Fibroblast of peridontal ligament (primary cell): ENCODE data around the gene DSCAML1.

Experiments
- DNase-seq: peaks from one replicate; pipeline ENCODE4 v3.0.0-alpha.2; 2010; ENCODE audit errors: extremely low read depth

DSCAML1 gene

GRCh38 chr11:117551761-117552343 lies 245.2 kb downstream of the DSCAML1 start:
- no peak for DNase-seq

GRCh38 chr11:117550466-117550865 lies 246.6 kb downstream of the DSCAML1 start:
- no peak for DNase-seq

DNA sequence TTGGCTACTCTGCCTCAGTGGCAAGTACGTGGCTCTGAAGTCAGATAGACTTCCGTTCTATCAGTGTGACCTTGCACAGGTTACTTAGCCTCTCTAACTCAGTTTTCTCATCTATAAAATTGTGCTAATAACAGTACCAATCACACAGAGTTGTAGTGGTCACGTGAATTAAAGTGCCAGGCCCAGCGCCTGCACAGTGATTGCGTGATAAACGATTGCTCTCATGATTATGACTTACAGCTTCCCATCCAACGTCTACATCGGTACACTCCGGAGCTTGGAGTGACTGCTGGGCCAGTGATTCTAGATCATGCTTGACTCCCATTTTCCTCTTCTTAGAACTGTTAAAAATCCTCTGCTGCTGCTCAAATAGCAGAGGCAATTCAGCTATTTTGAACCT lies 247.6 kb downstream of the DSCAML1 start:
- DNase-seq: no peak

DNA sequence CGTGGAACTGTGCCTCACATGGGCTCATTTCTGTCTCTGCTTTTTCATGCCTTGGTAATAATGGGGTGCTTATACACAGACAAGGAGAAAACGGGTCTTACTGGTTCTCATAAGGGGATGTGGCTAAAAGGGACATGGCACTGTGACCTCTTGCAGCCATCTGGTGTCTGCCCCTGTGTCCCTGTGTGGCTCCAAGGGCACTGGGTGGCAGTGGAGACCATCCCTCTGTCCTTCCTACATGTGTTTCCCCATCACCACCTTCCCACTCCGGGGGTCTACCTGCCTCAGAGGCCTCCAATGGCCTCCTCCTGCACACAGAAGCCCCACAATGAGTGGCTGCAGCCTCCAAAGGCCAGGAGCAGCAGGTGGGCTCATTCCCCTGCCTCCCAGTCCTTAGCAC lies 248.1 kb downstream of the DSCAML1 start:
- no peak for DNase-seq

- DNase-seq: no peak
Measured at GRCh38 chr11:117547946-117548345, 249.1 kb downstream of the DSCAML1 start.

GRCh38 chr11:117547195-117547850 lies 249.7 kb downstream of the DSCAML1 start:
- DNase-seq: no peak

- no peak for DNase-seq
Measured at GRCh38 chr11:117546431-117547194, 250.4 kb downstream of the DSCAML1 start.

DNA sequence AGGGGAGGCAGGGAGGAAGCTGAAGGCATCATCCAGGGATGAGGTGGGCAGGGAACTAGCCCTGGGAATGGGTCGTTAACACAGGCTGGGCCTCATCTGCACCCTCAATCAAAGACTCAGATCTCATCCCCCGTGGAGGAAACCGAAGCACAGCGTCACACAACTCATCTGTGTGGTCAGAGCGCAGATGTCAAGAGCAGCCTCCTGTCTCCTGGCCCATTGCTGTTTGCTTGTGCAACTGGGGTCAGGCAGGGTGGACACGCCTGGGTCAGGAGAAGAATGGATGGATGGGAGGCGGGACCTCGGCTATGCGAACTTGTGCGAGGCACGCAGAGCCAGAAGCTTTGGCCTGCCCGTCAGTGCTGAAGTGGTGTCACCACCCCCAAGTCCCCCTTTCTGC lies 251.3 kb downstream of the DSCAML1 start:
- DNase-seq: no peak

DNA sequence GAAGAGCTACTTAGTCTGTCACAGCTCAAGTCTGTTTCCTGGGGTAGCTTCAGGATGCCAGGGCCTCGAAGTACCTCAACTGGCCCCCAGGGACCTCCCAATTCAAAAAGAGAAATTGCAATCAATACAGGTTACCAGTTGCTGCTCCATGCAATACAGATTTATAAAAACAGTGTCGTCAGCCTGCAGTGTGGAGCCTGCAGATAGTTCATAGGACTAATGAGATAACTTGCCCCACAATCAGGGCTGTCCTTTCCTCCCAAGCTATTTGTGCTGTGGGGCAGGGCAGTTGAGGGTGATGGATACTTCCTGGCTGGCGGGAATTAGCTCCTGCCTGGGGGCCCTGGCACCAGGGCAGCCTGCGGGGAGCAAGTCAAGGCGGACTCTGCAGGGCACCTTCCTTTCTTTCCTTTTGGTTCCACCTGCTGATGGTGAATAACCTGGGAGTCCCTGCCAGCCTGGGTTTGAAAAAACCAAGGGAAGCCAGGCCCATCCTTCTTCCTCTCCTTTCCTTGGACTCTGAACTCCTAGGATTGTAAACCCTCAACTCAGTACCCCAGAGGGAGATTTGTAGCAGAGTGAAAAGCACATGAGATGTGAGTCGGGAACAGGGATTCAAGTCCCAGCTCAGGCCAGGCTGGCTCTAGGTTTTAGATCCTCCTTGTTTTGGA lies 252.8 kb downstream of the DSCAML1 start:
- no peak for DNase-seq

- no peak for DNase-seq
Measured at GRCh38 chr11:117541211-117541610, 255.8 kb downstream of the DSCAML1 start.

DNA sequence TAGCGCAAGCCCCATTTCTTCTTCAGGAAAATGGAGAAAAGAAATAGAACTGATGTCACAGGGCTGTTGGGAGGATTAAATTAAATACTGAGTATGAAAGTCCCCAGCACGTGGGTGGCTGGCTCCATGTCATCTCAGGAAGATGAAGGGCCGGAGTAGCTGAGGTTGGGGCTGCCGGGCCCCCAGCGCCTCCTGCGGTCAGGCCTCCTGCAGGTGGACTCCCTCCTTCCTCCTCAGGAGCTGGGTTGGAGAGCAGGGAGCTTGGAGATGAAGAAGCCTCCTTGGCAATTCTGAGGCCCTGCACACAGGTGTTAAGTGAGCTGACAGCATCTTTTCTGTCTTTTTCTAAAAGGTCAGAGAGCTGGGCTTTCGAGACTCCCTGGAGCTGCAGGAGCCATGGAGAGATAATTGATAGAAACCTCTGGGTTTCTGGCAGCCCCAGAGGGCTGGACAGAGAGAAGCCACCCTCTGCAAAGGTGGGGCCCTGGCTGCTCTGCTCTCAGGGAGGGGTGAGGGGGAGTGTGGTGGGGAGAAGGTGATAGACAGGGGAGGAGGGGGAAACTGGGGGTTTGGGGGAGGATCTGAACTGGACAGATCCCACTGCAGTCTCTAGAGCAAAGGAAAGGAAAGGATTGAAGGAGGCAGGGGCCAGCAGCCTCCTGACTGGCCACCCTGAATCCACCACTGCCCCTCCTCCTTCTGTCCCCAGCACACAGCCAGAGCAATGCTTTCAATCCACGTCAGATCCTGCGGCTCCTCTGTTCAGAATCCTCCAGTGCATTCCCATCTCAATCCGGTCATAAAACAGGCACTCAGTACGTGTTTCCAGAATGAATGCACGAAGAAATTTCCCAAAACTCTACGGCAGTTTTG lies 258.5 kb downstream of the DSCAML1 start:
- no peak for DNase-seq

GRCh38 chr11:117535850-117536411 lies 261.1 kb downstream of the DSCAML1 start:
- no peak for DNase-seq

DNA sequence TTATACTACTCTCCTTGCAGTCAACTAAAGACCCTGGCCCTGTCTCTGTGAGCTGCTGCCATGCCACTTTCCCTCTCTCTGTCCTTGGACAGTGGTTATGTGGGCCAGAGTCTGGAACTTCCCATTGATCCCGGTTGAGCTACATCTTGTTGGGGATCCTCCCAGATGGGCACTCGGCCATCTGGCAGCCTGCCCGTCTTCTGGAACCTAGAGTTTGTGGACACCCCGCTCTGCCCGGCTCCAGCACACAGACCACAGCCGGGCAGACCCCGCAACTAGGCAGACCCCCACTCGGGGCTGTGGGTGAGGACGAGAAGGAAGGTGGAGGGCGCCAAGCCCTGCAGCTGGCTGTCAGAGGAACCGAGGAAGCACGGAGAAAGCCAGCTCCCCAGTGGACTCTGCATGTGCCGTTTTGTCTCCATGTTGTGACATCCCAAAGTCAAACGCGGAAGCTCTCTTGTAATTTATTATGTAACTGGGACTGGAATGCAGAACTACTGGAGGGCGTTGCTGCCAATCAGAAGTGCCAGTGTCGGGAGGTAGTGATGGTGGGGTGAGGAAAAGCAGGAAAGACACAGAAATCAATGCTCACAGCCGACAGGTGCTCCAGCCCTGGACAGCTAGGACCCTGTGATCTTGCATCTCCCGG lies 261.7 kb downstream of the DSCAML1 start:
- DNase-seq: no peak

DNA sequence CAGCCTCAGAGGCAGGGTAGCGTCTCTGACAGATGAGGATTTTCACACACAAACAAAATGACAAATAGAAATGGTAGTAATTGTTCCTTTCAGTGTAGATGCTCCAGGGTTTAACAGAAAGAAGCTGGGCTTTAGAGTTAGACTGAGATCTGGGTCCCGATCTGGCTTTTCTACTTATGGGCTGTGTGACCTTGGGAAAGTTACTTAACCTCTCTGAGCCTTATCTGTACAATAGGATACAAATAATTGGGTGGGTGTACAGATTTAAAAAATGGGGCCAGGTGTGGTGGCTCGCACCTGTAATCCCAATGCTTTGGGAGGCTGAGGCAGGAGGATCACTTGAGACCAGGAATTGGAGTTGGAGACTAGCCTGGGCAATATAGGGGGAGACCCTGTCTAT lies 264.4 kb downstream of the DSCAML1 start:
- DNase-seq: no peak

GRCh38 chr11:117529816-117530215 lies 267.2 kb downstream of the DSCAML1 start:
- no peak for DNase-seq

- no peak for DNase-seq
Measured at GRCh38 chr11:117528097-117528721, 268.8 kb downstream of the DSCAML1 start.

DNA sequence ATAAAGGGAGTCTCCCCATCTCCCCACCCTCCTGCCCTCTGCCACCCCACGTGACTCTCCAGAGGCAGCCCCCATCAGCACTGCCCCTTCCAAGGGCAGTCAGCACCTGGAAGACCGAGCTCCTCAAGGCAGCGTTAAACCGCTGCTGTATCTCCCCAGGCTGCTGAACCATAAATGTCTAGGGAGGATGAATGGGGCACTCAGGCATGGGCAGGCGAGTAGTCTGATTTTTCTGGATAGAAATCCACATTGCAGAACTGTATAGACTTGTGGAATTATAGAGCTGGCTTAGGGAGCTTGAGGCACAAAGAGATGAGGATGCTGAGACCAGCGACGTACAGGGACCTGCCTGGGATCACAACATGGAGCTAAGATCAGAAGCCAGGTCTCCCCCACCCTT lies 269.7 kb downstream of the DSCAML1 start:
- no peak for DNase-seq

DNA sequence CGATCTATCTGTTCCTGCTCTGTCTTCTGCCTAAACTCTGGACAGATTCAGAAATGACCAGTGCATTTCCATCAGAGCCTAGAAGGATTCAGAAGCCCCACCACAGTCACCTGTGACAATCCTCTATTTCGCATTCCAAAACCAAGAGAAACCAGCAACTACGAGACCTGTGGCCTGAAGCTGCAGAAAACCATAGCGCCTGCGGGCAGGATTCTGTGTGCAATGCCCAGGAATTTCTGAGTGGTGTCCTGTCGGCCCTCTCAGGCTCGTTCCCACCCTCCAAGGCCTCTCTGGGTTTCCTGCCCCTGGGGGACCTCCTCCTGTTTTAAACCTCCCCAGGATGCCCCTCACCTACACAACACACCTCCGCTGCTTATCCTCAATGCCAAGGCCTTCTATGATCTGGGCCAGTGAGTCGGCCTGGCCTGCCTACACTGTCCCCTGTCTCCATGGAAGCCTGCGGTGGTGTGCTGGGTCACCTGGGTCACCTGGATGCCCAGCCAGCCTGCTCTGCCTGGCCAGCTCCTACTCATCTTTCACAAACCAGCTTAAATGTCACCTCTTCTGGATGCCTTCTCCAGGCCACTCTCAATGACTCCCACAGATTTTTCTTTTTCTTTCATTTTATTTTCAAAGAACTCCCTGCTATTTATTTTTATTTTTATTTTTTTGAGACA lies 271.0 kb downstream of the DSCAML1 start:
- DNase-seq: no peak

- DNase-seq: no peak
Measured at GRCh38 chr11:117524468-117525183, 272.4 kb downstream of the DSCAML1 start.
